ENCODE data around the gene RPS6KL1.
"Not testable (repeated sequence)": the region's sequence is repeated elsewhere in the genome, so short reads cannot be mapped to it uniquely, and the experiment has no call there.

Gene RPS6KL1

DNA sequence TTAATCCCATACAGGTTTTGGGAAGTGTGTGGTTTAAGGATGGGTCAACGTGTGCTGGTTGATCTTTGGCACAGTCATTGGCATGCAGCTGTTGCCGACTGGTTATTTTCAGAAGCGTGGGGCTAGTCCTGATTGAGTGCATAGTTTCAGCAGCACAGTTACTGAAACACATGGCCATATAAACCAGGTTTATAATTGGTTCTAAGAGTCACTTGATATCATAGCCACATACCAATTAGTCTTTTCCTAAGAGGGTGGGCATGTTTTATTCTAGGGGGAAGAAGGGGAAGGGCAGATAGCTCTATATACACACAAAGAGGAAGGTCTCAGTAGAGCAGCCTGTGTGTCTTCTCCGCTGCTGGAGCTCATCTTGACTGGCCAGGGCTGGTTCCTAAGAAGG, 11.0 kb upstream of the RPS6KL1 start:
- Histone ChIP-seq H2BK5ac (ENCODE audit: low read depth, low read length, poor library complexity, severe bottlenecking) (no peak overlapping the region), H3K14ac (ENCODE audit: low read length in 2 of 2) (no peak overlapping the region), H3K4me2 (ENCODE audit: low read length, poor library complexity, severe bottlenecking) (no peak overlapping the region), H4K8ac (ENCODE audit: low read length) (no peak overlapping the region), H3K9ac (ENCODE audit: low read length) (no peak overlapping the region), H3K9me3 (ENCODE audit: control insufficient read depth, low read length) (no peaks in the 10 kb centered on the region), H2AK5ac (ENCODE audit: low read length, severe bottlenecking) (no peak overlapping the region), H4K91ac (ENCODE audit: low read length) (no peak overlapping the region), H2AFZ (ENCODE audit: low read depth, low read length) (no peak overlapping the region), H3K79me1 (replicated peaks; ENCODE audit: low read length, poor library complexity, severe bottlenecking) (no peaks in the 10 kb centered on the region), H3K18ac (ENCODE audit: low read depth in 1 of 2, low read length in 2 of 2) (no peak overlapping the region), H2BK15ac (ENCODE audit: low read depth, poor library complexity, severe bottlenecking) (no peak overlapping the region), H3K4me1 (ENCODE audit: control insufficient read depth, insufficient read depth, low read depth, low read length) (peaks cover 1% of the 10 kb centered on the region), H3K4me3 (ENCODE audit: insufficient read depth in 1 of 2, low read depth in 1 of 2, low read length in 2 of 2) (no peak overlapping the region), H3K4ac (ENCODE audit: low read depth in 1 of 2, low read length in 2 of 2) (no peak overlapping the region), H3K27ac (ENCODE audit: low read length, poor library complexity, severe bottlenecking) (no peak overlapping the region), H2BK120ac (ENCODE audit: low read depth, low read length) (no peak overlapping the region), H3K36me3 (ENCODE audit: control insufficient read depth in 1 of 2, insufficient read depth in 2 of 2, low read depth in 1 of 2, low read length in 2 of 2) (no peaks in the 10 kb centered on the region), H2BK12ac (ENCODE audit: low read length in 2 of 2) (no peak overlapping the region), H3K23ac (ENCODE audit: low read length in 2 of 2) (no peak overlapping the region), H3K27me3 (ENCODE audit: control insufficient read depth in 1 of 2, insufficient read depth in 1 of 2, low read length in 2 of 2) (peaks cover 0 to 3% of the 10 kb centered on the region in 2 experiments)
- 88% methylated on average over 3 of the region's 4 CpGs for WGBS
- DNase-seq: no peak

DNA sequence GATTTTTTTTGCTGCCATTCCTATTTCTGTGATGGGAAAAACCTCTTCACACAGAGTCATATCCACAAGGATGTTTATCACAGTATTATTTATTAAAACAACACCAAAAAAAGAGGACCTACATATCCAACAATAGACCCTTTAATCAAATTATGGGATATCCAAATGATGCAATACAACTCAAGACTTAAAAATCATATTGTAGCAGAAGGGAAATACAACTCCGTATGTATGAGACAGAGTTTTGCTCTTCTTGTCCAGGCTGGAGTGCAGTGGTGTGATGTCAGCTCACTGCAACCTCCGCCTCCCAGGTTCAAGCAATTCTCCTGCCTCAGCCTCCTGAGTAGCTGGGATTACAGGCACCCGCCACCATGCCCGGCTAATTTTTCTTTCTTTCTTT, 9.9 kb upstream of the RPS6KL1 start:
- H3K14ac ChIP-seq (ENCODE audit: low read length in 2 of 2); H4K8ac ChIP-seq (ENCODE audit: low read length); H2AFZ ChIP-seq (ENCODE audit: low read depth, low read length); H3K36me3 ChIP-seq (ENCODE audit: control insufficient read depth in 1 of 2, insufficient read depth in 2 of 2, low read depth in 1 of 2, low read length in 2 of 2); H3K4ac ChIP-seq (ENCODE audit: low read depth in 1 of 2, low read length in 2 of 2); H3K18ac ChIP-seq (ENCODE audit: low read depth in 1 of 2, low read length in 2 of 2); H3K79me1 ChIP-seq (replicated peaks; ENCODE audit: low read length, poor library complexity, severe bottlenecking); H3K27me3 ChIP-seq (ENCODE audit: control insufficient read depth in 1 of 2, insufficient read depth in 1 of 2, low read length in 2 of 2); DNase-seq; H2BK15ac ChIP-seq (ENCODE audit: low read depth, poor library complexity, severe bottlenecking); H2BK5ac ChIP-seq (ENCODE audit: low read depth, low read length, poor library complexity, severe bottlenecking); H3K9me3 ChIP-seq (ENCODE audit: control insufficient read depth, low read length); H3K4me2 ChIP-seq (ENCODE audit: low read length, poor library complexity, severe bottlenecking); H3K27ac ChIP-seq (ENCODE audit: low read length, poor library complexity, severe bottlenecking); H2BK120ac ChIP-seq (ENCODE audit: low read depth, low read length); H2BK12ac ChIP-seq (ENCODE audit: low read length in 2 of 2); H2AK5ac ChIP-seq (ENCODE audit: low read length, severe bottlenecking); H3K4me1 ChIP-seq (ENCODE audit: control insufficient read depth, insufficient read depth, low read depth, low read length); H4K91ac ChIP-seq (ENCODE audit: low read length); H3K23ac ChIP-seq (ENCODE audit: low read length in 2 of 2): not testable (repeated sequence)
- Histone ChIP-seq H3K9ac (ENCODE audit: low read length) (peak overlapping the region; percentile 64), H3K4me3 (ENCODE audit: insufficient read depth in 1 of 2, low read depth in 1 of 2, low read length in 2 of 2) (peak overlapping the region in 1 of 2 experiments; percentile 57)
- WGBS: 85% methylated on average over 1 of the region's 4 CpGs

DNA sequence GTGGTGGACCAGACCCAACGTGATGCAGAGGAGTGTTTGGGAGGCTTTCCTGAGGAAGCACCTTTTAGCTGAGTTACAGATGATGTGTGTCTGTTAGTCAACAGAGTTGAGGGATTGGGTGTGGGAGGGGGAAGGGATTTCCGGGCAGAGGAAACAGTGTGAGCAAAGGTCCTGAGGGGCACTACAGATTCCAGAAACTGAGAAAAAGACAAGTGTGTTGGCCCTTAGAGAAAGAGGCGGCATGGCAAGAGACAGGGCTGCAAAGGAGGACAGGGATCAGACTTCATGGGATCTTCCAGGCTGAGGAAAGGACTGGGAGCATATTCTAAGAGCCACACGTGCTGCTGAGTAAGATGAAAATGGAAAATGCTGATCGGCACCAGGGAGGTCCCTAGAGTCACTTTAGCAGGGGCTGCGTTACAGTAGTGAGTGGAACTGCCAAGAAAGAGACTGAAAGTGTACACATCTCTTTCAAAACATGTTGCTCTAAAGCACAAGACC, 9.4 kb upstream of the RPS6KL1 start:
- H2BK15ac ChIP-seq (ENCODE audit: low read depth, poor library complexity, severe bottlenecking): no peak overlapping the region
- no peak overlapping the region for H4K91ac ChIP-seq (ENCODE audit: low read length)
- peak overlapping the region in 1 of 2 experiments; percentile 21 for H3K18ac ChIP-seq (ENCODE audit: low read depth in 1 of 2, low read length in 2 of 2)
- H3K4me2 ChIP-seq (ENCODE audit: low read length, poor library complexity, severe bottlenecking): no peak overlapping the region
- H3K9ac ChIP-seq (ENCODE audit: low read length): peak overlapping the region; percentile 64
- H2AFZ ChIP-seq (ENCODE audit: low read depth, low read length): no peak overlapping the region
- H2BK12ac ChIP-seq (ENCODE audit: low read length in 2 of 2): no peak overlapping the region
- WGBS: 42% methylated on average over 6 of the region's 6 CpGs
- no peaks in the 10 kb centered on the region for H3K36me3 ChIP-seq (ENCODE audit: control insufficient read depth in 1 of 2, insufficient read depth in 2 of 2, low read depth in 1 of 2, low read length in 2 of 2)
- H3K9me3 ChIP-seq (ENCODE audit: control insufficient read depth, low read length): no peaks in the 10 kb centered on the region
- no peak overlapping the region for H3K4ac ChIP-seq (ENCODE audit: low read depth in 1 of 2, low read length in 2 of 2)
- H2BK5ac ChIP-seq (ENCODE audit: low read depth, low read length, poor library complexity, severe bottlenecking): no peak overlapping the region
- no peak overlapping the region for H3K14ac ChIP-seq (ENCODE audit: low read length in 2 of 2)
- H2AK5ac ChIP-seq (ENCODE audit: low read length, severe bottlenecking): no peak overlapping the region
- no peak overlapping the region for H2BK120ac ChIP-seq (ENCODE audit: low read depth, low read length)
- no peak for DNase-seq
- H3K27ac ChIP-seq (ENCODE audit: low read length, poor library complexity, severe bottlenecking): no peak overlapping the region
- no peaks in the 10 kb centered on the region for H3K4me1 ChIP-seq (ENCODE audit: control insufficient read depth, insufficient read depth, low read depth, low read length)
- H4K8ac ChIP-seq (ENCODE audit: low read length): no peak overlapping the region
- H3K23ac ChIP-seq (ENCODE audit: low read length in 2 of 2): no peak overlapping the region
- H3K4me3 ChIP-seq (ENCODE audit: insufficient read depth in 1 of 2, low read depth in 1 of 2, low read length in 2 of 2): peak overlapping the region in 1 of 2 experiments; percentile 57
- peaks cover 0 to 3% of the 10 kb centered on the region in 2 experiments for H3K27me3 ChIP-seq (ENCODE audit: control insufficient read depth in 1 of 2, insufficient read depth in 1 of 2, low read length in 2 of 2)
- no peaks in the 10 kb centered on the region for H3K79me1 ChIP-seq (replicated peaks; ENCODE audit: low read length, poor library complexity, severe bottlenecking)

DNA sequence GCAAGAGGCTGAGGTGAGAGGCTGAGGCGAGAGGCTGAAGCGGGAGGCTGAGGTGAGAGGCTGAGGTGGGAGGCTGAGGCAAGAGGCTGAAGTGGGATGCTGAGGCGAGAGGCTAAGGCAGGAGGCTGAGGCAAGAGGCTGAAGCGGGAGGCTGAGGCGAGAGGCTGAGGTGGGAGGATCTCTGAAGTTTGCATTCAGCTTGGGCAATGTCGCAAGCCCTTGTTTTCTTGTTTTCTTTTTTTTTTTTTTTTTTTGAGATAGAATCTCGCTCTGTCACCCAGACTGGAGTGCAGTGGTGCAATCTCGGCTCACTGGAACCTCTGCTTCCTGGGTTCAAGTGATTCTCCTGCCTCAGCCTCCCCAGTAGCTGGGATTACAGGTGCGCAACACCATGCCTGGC, 8.7 kb upstream of the RPS6KL1 start:
- not testable (repeated sequence) for DNase-seq; H4K8ac ChIP-seq (ENCODE audit: low read length); H3K4me1 ChIP-seq (ENCODE audit: control insufficient read depth, insufficient read depth, low read depth, low read length); H2BK120ac ChIP-seq (ENCODE audit: low read depth, low read length); H3K9ac ChIP-seq (ENCODE audit: low read length); H3K4me3 ChIP-seq (ENCODE audit: insufficient read depth in 1 of 2, low read depth in 1 of 2, low read length in 2 of 2); H2BK12ac ChIP-seq (ENCODE audit: low read length in 2 of 2); H3K36me3 ChIP-seq (ENCODE audit: control insufficient read depth in 1 of 2, insufficient read depth in 2 of 2, low read depth in 1 of 2, low read length in 2 of 2); H2AK5ac ChIP-seq (ENCODE audit: low read length, severe bottlenecking); H2BK5ac ChIP-seq (ENCODE audit: low read depth, low read length, poor library complexity, severe bottlenecking); H3K27ac ChIP-seq (ENCODE audit: low read length, poor library complexity, severe bottlenecking); H2BK15ac ChIP-seq (ENCODE audit: low read depth, poor library complexity, severe bottlenecking); H3K4me2 ChIP-seq (ENCODE audit: low read length, poor library complexity, severe bottlenecking); H3K9me3 ChIP-seq (ENCODE audit: control insufficient read depth, low read length); H3K4ac ChIP-seq (ENCODE audit: low read depth in 1 of 2, low read length in 2 of 2); H3K23ac ChIP-seq (ENCODE audit: low read length in 2 of 2); H3K27me3 ChIP-seq (ENCODE audit: control insufficient read depth in 1 of 2, insufficient read depth in 1 of 2, low read length in 2 of 2); H2AFZ ChIP-seq (ENCODE audit: low read depth, low read length); H4K91ac ChIP-seq (ENCODE audit: low read length); H3K79me1 ChIP-seq (replicated peaks; ENCODE audit: low read length, poor library complexity, severe bottlenecking); H3K18ac ChIP-seq (ENCODE audit: low read depth in 1 of 2, low read length in 2 of 2)
- peak overlapping the region in 1 of 2 experiments; percentile 53 for H3K14ac ChIP-seq (ENCODE audit: low read length in 2 of 2)
- 87% methylated on average over 9 of the region's 9 CpGs for WGBS

All from mesenchymal stem cell (in vitro differentiated cells and primary cell).